Type B pancreatic cell (in vitro differentiated cells): ENCODE data around the gene NLGN3. TPM values are rescaled to one million over a fixed set of nuclear protein-coding genes. Genes with fewer than 3 reads are reported as not detected.

Experiments used
- DNase-seq: peaks from one replicate; pipeline ENCODE4 v3.0.0; 2021; ENCODE audit warnings: mixed read lengths; ENCODE audit not compliant: unreplicated experiment; ENCODE audit errors: extremely low spot score
- H3K27ac Mint-ChIP-seq: 2 replicates; pipeline ENCODE4 v1.8.0; 2021; ENCODE audit warnings: mild to moderate bottlenecking, mixed read lengths
- H3K27me3 Mint-ChIP-seq: 2 replicates; pipeline ENCODE4 v1.8.0; 2021; ENCODE audit warnings: mixed read lengths
- H3K36me3 Mint-ChIP-seq: 2 replicates; pipeline ENCODE4 v1.8.0; 2021; ENCODE audit warnings: mixed read lengths
- H3K4me1 Mint-ChIP-seq: one replicate; pipeline ENCODE4 v1.8.0; 2021; ENCODE audit warnings: mixed read lengths; ENCODE audit not compliant: unreplicated experiment
- H3K4me3 Mint-ChIP-seq: 2 replicates; pipeline ENCODE4 v1.8.0; 2021; ENCODE audit warnings: mild to moderate bottlenecking, mixed read lengths
- H3K9me3 Mint-ChIP-seq: 2 replicates; pipeline ENCODE4 v1.8.0; 2021; ENCODE audit warnings: mixed read lengths
- CTCF ChIP-seq: fragments of 200-600 bp; sonication (generic); conservative IDR thresholded peaks from 2 replicates; pipeline ENCODE4 v1.5.0; 2021; ENCODE audit warnings: antibody characterized with exemption, mild to moderate bottlenecking
- total RNA-seq: library from RNA; stranded (reverse); gene quantifications from 2 replicates; pipeline ENCODE4 v1.2.1, GENCODE V29; 2021; ENCODE audit warnings: low replicate concordance

The NLGN3 gene
- total RNA-seq, 1 donor from 2014 or later = 17.9 TPM

GRCh38 chrX:71098302-71098701, 46.3 kb upstream of the NLGN3 start:
- no peak for DNase-seq
- TF ChIP-seq CTCF = peak; percentile 64
- H3K36me3 Mint-ChIP-seq = no peaks in the 10 kb centered on the region
- H3K4me1 Mint-ChIP-seq = peaks cover 7% of the 10 kb centered on the region
- H3K27me3 Mint-ChIP-seq = no peaks in the 10 kb centered on the region
- no peak overlapping the region for H3K27ac Mint-ChIP-seq
- H3K4me3 Mint-ChIP-seq = peak overlapping the region; percentile 31
- no peaks in the 10 kb centered on the region for H3K9me3 Mint-ChIP-seq

- Mint-ChIP-seq H3K4me1 (peaks cover 11% of the 10 kb centered on the region), H3K9me3 (no peaks in the 10 kb centered on the region), H3K36me3 (no peaks in the 10 kb centered on the region), H3K4me3 (peak overlapping the region; percentile 31), H3K27ac (no peak overlapping the region), H3K27me3 (no peaks in the 10 kb centered on the region)
- TF ChIP-seq CTCF = no peak
- no peak for DNase-seq
These were observed 45.6 kb upstream of the NLGN3 start for GRCh38 chrX:71098951-71099506.

- H3K4me3 Mint-ChIP-seq = no peak overlapping the region
- TF ChIP-seq CTCF = no peak
- H3K36me3 Mint-ChIP-seq = no peaks in the 10 kb centered on the region
- DNase-seq = no peak
- H3K27me3 Mint-ChIP-seq = no peaks in the 10 kb centered on the region
- no peaks in the 10 kb centered on the region for H3K9me3 Mint-ChIP-seq
- no peak overlapping the region for H3K27ac Mint-ChIP-seq
- H3K4me1 Mint-ChIP-seq = peaks cover 18% of the 10 kb centered on the region
These were observed 44.9 kb upstream of the NLGN3 start for GRCh38 chrX:71099736-71100135.

DNA sequence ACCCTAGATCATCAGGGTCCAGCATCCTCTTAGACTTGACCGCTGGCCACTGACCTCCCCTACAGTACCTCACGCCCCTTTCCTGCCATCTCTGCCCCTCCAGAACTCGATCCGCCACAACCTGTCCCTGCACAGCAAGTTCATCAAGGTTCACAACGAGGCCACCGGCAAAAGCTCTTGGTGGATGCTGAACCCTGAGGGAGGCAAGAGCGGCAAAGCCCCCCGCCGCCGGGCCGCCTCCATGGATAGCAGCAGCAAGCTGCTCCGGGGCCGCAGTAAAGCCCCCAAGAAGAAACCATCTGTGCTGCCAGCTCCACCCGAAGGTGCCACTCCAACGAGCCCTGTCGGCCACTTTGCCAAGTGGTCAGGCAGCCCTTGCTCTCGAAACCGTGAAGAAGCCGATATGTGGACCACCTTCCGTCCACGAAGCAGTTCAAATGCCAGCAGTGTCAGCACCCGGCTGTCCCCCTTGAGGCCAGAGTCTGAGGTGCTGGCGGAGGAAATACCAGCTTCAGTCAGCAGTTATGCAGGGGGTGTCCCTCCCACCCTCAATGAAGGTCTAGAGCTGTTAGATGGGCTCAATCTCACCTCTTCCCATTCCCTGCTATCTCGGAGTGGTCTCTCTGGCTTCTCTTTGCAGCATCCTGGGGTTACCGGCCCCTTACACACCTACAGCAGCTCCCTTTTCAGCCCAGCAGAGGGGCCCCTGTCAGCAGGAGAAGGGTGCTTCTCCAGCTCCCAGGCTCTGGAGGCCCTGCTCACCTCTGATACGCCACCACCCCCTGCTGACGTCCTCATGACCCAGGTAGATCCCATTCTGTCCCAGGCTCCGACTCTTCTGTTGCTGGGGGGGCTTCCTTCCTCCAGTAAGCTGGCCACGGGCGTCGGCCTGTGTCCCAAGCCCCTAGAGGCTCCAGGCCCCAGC, 43.8 kb upstream of the NLGN3 start:
- Mint-ChIP-seq H3K27me3 (no peaks in the 10 kb centered on the region), H3K27ac (peak overlapping the region; percentile 36), H3K4me3 (no peak overlapping the region), H3K4me1 (peaks cover 18% of the 10 kb centered on the region), H3K36me3 (no peaks in the 10 kb centered on the region), H3K9me3 (no peaks in the 10 kb centered on the region)
- DNase-seq = no peak
- TF ChIP-seq CTCF = peak; percentile 18

- peaks cover 21% of the 10 kb centered on the region for H3K4me1 Mint-ChIP-seq
- H3K27ac Mint-ChIP-seq = no peak overlapping the region
- no peak for TF ChIP-seq CTCF
- no peak for DNase-seq
- peak overlapping the region; percentile 52 for H3K4me3 Mint-ChIP-seq
- no peaks in the 10 kb centered on the region for H3K9me3 Mint-ChIP-seq
- no peaks in the 10 kb centered on the region for H3K36me3 Mint-ChIP-seq
- H3K27me3 Mint-ChIP-seq = no peaks in the 10 kb centered on the region
These were observed 42.3 kb upstream of the NLGN3 start for GRCh38 chrX:71102292-71102691.
